HFFc6 (cell line): ENCODE data around the gene GOT1. TPM values are rescaled to one million over a fixed set of nuclear protein-coding genes. Genes with fewer than 3 reads are reported as not detected.
A peak's percentile ranks its signal among the peaks of the same experiment; 100 is the strongest.

ENCODE experiments used
- DNase-seq: peaks from one replicate; pipeline ENCODE4 v3.0.0-alpha.2; 2018
- H3K27ac Mint-ChIP-seq: 2 replicates; pipeline ENCODE4 v1.8.0; 2020; ENCODE audit warnings: mild to moderate bottlenecking, mixed read lengths
- H3K27me3 Mint-ChIP-seq: 2 replicates; pipeline ENCODE4 v1.8.0; 2021; ENCODE audit warnings: mild to moderate bottlenecking, moderate library complexity, mixed read lengths; ENCODE audit not compliant: insufficient read depth
- H3K36me3 Mint-ChIP-seq: 2 replicates; pipeline ENCODE4 v1.8.0; 2021; ENCODE audit warnings: low read depth, mixed read lengths
- H3K4me1 Mint-ChIP-seq: 2 replicates; pipeline ENCODE4 v1.8.0; 2020; ENCODE audit warnings: low read depth, mixed read lengths
- H3K4me3 Mint-ChIP-seq: 2 replicates; pipeline ENCODE4 v1.8.0; 2020; ENCODE audit warnings: mild to moderate bottlenecking, moderate library complexity, mixed read lengths
- H3K9me3 Mint-ChIP-seq: 2 replicates; pipeline ENCODE4 v1.8.0; 2020; ENCODE audit warnings: mild to moderate bottlenecking, mixed read lengths
- CTCF ChIP-seq: fragments of 200-600 bp; sonication (generic); IDR thresholded peaks from 2 replicates; pipeline ENCODE4 v1.5.0; 2021; ENCODE audit warnings: antibody characterized with exemption, mild to moderate bottlenecking
- total RNA-seq, 6 experiments: library from RNA; stranded (reverse); fragmentation: NEBNext Ultra II Directional; extraction: Animal tissue kit (Norgen Biotek cat#: 25700); gene quantifications; 2 replicates in 1 of 6; 3 replicates in 5 of 6; pipeline ENCODE4 v1.2.3, GENCODE V29; 2021

Gene GOT1
- total RNA-seq, 6 experiments from 2014 or later, result 34.9 to 42.0 (median 41.6) TPM

GRCh38 chr10:99460070-99460469 is 29.6 kb upstream of the GOT1 start:
- Mint-ChIP-seq H3K9me3 (peaks cover 3% of the 10 kb centered on the region; the same call in 1 of the 2 replicates), H3K27me3 (peaks cover 12% of the 10 kb centered on the region), H3K27ac (no peak overlapping the region), H3K36me3 (no peaks in the 10 kb centered on the region), H3K4me1 (peaks cover 21% of the 10 kb centered on the region), H3K4me3 (no peak overlapping the region)
- TF ChIP-seq CTCF, result no peak
- no peak for DNase-seq

GRCh38 chr10:99459217-99459616 is 28.8 kb upstream of the GOT1 start:
- Mint-ChIP-seq H3K4me1 (peaks cover 21% of the 10 kb centered on the region), H3K27me3 (peaks cover 16% of the 10 kb centered on the region), H3K27ac (no peak overlapping the region), H3K4me3 (no peak overlapping the region), H3K36me3 (no peaks in the 10 kb centered on the region), H3K9me3 (peaks cover 3% of the 10 kb centered on the region; the same call in 1 of the 2 replicates)
- no peak for TF ChIP-seq CTCF
- DNase-seq, result no peak

- Mint-ChIP-seq H3K9me3 (peaks cover 3% of the 10 kb centered on the region; the same call in 1 of the 2 replicates), H3K4me1 (peaks cover 21% of the 10 kb centered on the region), H3K36me3 (no peaks in the 10 kb centered on the region), H3K27me3 (peaks cover 21% of the 10 kb centered on the region), H3K4me3 (no peak overlapping the region), H3K27ac (no peak overlapping the region)
- peak; percentile 30 for DNase-seq
- TF ChIP-seq CTCF, result no peak
Observed at GRCh38 chr10:99457813-99458212, 27.4 kb upstream of the GOT1 start.

GRCh38 chr10:99456931-99457288 is 26.5 kb upstream of the GOT1 start:
- no peak overlapping the region for H3K27ac Mint-ChIP-seq
- no peak for DNase-seq
- no peak overlapping the region for H3K4me3 Mint-ChIP-seq
- peaks cover 3% of the 10 kb centered on the region; the same call in 1 of the 2 replicates for H3K9me3 Mint-ChIP-seq
- TF ChIP-seq CTCF, result no peak
- H3K4me1 Mint-ChIP-seq, result peaks cover 21% of the 10 kb centered on the region
- H3K27me3 Mint-ChIP-seq, result peaks cover 23% of the 10 kb centered on the region
- H3K36me3 Mint-ChIP-seq, result no peaks in the 10 kb centered on the region

GRCh38 chr10:99456207-99456930 is 25.9 kb upstream of the GOT1 start:
- DNase-seq, result no peak
- H3K4me1 Mint-ChIP-seq, result peaks cover 18% of the 10 kb centered on the region
- no peaks in the 10 kb centered on the region for H3K36me3 Mint-ChIP-seq
- no peak for TF ChIP-seq CTCF
- no peak overlapping the region for H3K4me3 Mint-ChIP-seq
- H3K9me3 Mint-ChIP-seq, result peaks cover 3% of the 10 kb centered on the region; the same call in 1 of the 2 replicates
- no peak overlapping the region for H3K27ac Mint-ChIP-seq
- H3K27me3 Mint-ChIP-seq, result peaks cover 27% of the 10 kb centered on the region
